ENCODE measurements around the gene TMEM143.
A peak's percentile ranks its signal among the peaks of the same experiment; 100 is the strongest.

DNA sequence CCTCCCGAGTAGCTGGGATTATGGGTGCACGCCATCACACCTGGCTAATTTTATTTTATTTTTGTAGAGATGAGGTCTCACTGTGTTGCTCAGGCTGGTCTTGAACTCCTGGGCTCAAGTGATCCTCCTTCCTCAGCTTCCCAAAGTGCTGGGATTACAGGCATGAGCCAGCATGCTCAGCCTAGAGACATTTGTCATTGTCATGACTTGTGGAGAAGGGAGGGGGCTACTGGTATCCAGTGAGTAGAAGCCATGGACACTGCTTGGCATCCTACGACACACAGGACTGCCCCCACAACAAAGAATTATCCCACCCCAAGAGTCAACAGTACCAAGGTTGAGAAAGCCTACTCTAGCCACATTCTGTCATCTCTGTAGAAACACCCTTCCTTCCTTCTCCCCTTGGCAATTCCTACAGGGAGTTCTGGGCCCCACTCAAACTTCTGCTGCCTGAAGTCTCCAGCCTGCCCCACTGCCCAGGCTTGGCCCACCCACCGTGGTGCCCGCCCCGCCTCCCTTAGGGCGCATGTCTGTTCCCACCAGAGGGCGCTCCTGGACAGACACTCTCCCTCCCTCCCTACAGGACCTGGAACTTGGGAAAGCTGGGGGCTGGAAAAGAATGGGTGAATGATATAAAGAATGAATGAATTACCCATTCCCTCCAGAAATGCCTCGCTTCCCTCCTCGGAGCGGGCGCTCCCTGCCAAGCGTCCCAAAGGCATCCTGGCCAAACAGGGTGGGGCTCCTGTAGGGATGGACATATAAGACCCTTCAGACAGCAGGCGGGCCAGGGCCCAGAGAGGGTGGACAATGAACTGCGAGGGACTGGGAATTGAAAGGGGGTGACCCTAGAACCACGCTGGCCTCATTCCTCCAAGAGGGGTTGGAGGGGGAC lies 43.8 kb downstream of the TMEM143 start:
- TF ChIP-seq, protein P1, sequence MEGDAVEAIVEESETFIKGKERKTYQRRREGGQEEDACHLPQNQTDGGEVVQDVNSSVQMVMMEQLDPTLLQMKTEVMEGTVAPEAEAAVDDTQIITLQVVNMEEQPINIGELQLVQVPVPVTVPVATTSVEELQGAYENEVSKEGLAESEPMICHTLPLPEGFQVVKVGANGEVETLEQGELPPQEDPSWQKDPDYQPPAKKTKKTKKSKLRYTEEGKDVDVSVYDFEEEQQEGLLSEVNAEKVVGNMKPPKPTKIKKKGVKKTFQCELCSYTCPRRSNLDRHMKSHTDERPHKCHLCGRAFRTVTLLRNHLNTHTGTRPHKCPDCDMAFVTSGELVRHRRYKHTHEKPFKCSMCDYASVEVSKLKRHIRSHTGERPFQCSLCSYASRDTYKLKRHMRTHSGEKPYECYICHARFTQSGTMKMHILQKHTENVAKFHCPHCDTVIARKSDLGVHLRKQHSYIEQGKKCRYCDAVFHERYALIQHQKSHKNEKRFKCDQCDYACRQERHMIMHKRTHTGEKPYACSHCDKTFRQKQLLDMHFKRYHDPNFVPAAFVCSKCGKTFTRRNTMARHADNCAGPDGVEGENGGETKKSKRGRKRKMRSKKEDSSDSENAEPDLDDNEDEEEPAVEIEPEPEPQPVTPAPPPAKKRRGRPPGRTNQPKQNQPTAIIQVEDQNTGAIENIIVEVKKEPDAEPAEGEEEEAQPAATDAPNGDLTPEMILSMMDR (IDR thresholded peaks at IDR 0.05; ENCODE audit: low read depth, low read length, poor library complexity, severe bottlenecking) = peak; percentile 93
- TF ChIP-seq EZH2phosphoT487 (IDR thresholded peaks at IDR 0.05; ENCODE audit: borderline replicate concordance, low read length) = no peak
